ENCODE data around the gene TBL1X. TPM values are rescaled to one million over a fixed set of nuclear protein-coding genes. Genes with fewer than 3 reads are reported as not detected.

Gene TBL1X
- total RNA-seq, 1 donor from 2014 or later: 6.5 TPM

GRCh38 chrX:9596837-9597236, 132.0 kb downstream of the TBL1X start:
- DNase-seq: no peak
- Mint-ChIP-seq H3K27ac (ENCODE audit: unreplicated experiment) (no peak overlapping the region), H3K4me3 (ENCODE audit: unreplicated experiment) (no peak overlapping the region), H3K4me1 (ENCODE audit: low read depth, unreplicated experiment) (no peaks in the 10 kb centered on the region), H3K27me3 (ENCODE audit: unreplicated experiment) (no peaks in the 10 kb centered on the region), H3K36me3 (ENCODE audit: unreplicated experiment) (no peaks in the 10 kb centered on the region), H3K9me3 (ENCODE audit: unreplicated experiment) (no peaks in the 10 kb centered on the region)
- no peak for TF ChIP-seq CTCF (IDR thresholded peaks at IDR 0.05; ENCODE audit: partially characterized antibody, unreplicated experiment)

GRCh38 chrX:9597361-9598035, 132.6 kb downstream of the TBL1X start:
- Mint-ChIP-seq H3K4me1 (ENCODE audit: low read depth, unreplicated experiment) (no peaks in the 10 kb centered on the region), H3K9me3 (ENCODE audit: unreplicated experiment) (no peaks in the 10 kb centered on the region), H3K27ac (ENCODE audit: unreplicated experiment) (no peak overlapping the region), H3K27me3 (ENCODE audit: unreplicated experiment) (no peaks in the 10 kb centered on the region), H3K36me3 (ENCODE audit: unreplicated experiment) (no peaks in the 10 kb centered on the region), H3K4me3 (ENCODE audit: unreplicated experiment) (no peak overlapping the region)
- TF ChIP-seq CTCF (IDR thresholded peaks at IDR 0.05; ENCODE audit: partially characterized antibody, unreplicated experiment): no peak
- DNase-seq: no peak

GRCh38 chrX:9598344-9598743, 133.5 kb downstream of the TBL1X start:
- Mint-ChIP-seq H3K4me1 (ENCODE audit: low read depth, unreplicated experiment) (no peaks in the 10 kb centered on the region), H3K27me3 (ENCODE audit: unreplicated experiment) (no peaks in the 10 kb centered on the region), H3K9me3 (ENCODE audit: unreplicated experiment) (no peaks in the 10 kb centered on the region), H3K27ac (ENCODE audit: unreplicated experiment) (no peak overlapping the region), H3K4me3 (ENCODE audit: unreplicated experiment) (no peak overlapping the region), H3K36me3 (ENCODE audit: unreplicated experiment) (no peaks in the 10 kb centered on the region)
- DNase-seq: no peak
- no peak for TF ChIP-seq CTCF (IDR thresholded peaks at IDR 0.05; ENCODE audit: partially characterized antibody, unreplicated experiment)

GRCh38 chrX:9604111-9604907, 139.5 kb downstream of the TBL1X start:
- Mint-ChIP-seq H3K36me3 (ENCODE audit: unreplicated experiment) (no peaks in the 10 kb centered on the region), H3K27ac (ENCODE audit: unreplicated experiment) (no peak overlapping the region), H3K9me3 (ENCODE audit: unreplicated experiment) (no peaks in the 10 kb centered on the region), H3K4me1 (ENCODE audit: low read depth, unreplicated experiment) (peaks cover 5% of the 10 kb centered on the region), H3K4me3 (ENCODE audit: unreplicated experiment) (no peak overlapping the region), H3K27me3 (ENCODE audit: unreplicated experiment) (no peaks in the 10 kb centered on the region)
- no peak for DNase-seq
- no peak for TF ChIP-seq CTCF (IDR thresholded peaks at IDR 0.05; ENCODE audit: partially characterized antibody, unreplicated experiment)

GRCh38 chrX:9604908-9605306, 140.0 kb downstream of the TBL1X start:
- H3K9me3 Mint-ChIP-seq (ENCODE audit: unreplicated experiment): no peaks in the 10 kb centered on the region
- no peak overlapping the region for H3K27ac Mint-ChIP-seq (ENCODE audit: unreplicated experiment)
- no peak for DNase-seq
- TF ChIP-seq CTCF (IDR thresholded peaks at IDR 0.05; ENCODE audit: partially characterized antibody, unreplicated experiment): no peak
- H3K4me3 Mint-ChIP-seq (ENCODE audit: unreplicated experiment): no peak overlapping the region
- peaks cover 7% of the 10 kb centered on the region for H3K4me1 Mint-ChIP-seq (ENCODE audit: low read depth, unreplicated experiment)
- H3K27me3 Mint-ChIP-seq (ENCODE audit: unreplicated experiment): no peaks in the 10 kb centered on the region
- no peaks in the 10 kb centered on the region for H3K36me3 Mint-ChIP-seq (ENCODE audit: unreplicated experiment)
